ENCODE results near the gene DSG3. TPM values are rescaled to one million over a fixed set of nuclear protein-coding genes. Genes with fewer than 3 reads are reported as not detected.
"Not testable (repeated sequence)": the region's sequence is repeated elsewhere in the genome, so short reads cannot be mapped to it uniquely, and the experiment has no call there.

DSG3 gene
- total RNA-seq, 6 donors from 2014 or later, result not detected

DNA sequence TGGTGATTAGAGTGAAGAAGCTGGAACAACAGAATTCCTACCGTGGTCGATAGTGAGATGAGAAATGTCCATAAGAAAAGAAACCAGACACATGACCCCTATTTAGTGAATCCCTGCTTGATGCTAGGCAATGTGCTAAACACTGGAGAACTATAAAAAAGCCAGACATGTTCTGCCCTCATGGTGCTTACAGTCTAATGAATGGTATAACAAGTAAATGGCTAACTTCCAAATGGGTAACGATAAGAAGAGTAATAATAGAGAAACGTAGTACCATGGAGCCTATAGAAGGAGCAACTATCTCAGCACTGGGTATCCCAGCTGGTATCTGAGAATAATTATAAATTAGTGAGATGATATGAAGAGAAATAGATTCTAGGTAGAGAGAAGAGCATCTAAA lies 55.5 kb downstream of the DSG3 start:
- H3K9me3 ChIP-seq, result no peaks in the 10 kb centered on the region
- H3K36me3 ChIP-seq, result no peaks in the 10 kb centered on the region
- no peak for ATAC-seq (ENCODE audit: low FRiP score in 2 of 2)
- WGBS, 2 donors, result 94 to 97% methylated on average over 4 of the region's 4 CpGs
- H3K27ac ChIP-seq, result no peak overlapping the region
- no peak overlapping the region for H3K4me3 ChIP-seq
- peaks cover 0 to 5% (median 2%) of the 10 kb centered on the region in 4 donors for H3K27me3 ChIP-seq
- TF ChIP-seq POLR2AphosphoS5 (IDR thresholded peaks at IDR 0.05), result no peak
- TF ChIP-seq POLR2A (IDR thresholded peaks at IDR 0.05), result no peak
- TF ChIP-seq, protein P1, sequence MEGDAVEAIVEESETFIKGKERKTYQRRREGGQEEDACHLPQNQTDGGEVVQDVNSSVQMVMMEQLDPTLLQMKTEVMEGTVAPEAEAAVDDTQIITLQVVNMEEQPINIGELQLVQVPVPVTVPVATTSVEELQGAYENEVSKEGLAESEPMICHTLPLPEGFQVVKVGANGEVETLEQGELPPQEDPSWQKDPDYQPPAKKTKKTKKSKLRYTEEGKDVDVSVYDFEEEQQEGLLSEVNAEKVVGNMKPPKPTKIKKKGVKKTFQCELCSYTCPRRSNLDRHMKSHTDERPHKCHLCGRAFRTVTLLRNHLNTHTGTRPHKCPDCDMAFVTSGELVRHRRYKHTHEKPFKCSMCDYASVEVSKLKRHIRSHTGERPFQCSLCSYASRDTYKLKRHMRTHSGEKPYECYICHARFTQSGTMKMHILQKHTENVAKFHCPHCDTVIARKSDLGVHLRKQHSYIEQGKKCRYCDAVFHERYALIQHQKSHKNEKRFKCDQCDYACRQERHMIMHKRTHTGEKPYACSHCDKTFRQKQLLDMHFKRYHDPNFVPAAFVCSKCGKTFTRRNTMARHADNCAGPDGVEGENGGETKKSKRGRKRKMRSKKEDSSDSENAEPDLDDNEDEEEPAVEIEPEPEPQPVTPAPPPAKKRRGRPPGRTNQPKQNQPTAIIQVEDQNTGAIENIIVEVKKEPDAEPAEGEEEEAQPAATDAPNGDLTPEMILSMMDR (IDR thresholded peaks at IDR 0.05), result no peak
- no peak for TF ChIP-seq EP300 (IDR thresholded peaks at IDR 0.05)
- no peak for DNase-seq
- H3K4me1 ChIP-seq, result peaks cover 4 to 10% (median 5%) of the 10 kb centered on the region in 4 donors

DNA sequence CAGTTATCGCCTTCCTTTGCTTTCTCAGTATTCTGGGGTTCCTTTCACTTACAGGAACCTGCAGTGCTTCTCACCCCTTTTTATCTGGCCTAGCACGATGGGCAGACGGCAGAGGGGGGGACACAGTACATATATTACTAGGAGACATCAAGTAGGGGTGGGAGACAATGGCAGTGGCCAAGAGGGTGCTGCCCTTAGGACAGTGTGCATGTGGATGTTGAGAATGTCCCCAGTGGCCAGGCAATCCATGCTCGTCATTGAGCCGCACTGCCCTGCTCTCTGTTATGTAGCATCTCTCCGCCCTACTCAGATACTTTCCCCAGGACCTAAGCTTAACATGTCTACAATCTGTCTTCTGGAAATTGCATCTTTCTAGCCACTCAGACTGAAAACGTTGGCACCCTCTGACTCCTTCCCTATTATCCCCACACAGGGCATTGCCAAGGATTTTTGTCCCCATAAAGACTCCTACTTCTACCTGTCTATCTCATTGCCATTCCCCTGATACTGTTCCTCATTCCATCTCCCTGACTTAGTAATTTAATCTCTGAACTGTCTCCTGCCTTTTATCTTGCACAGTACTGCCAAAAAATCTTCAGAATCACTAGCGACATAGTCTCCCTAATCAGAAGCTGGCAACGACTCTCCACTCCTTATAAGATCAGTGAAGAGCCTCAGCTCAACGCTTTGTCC lies 57.1 kb downstream of the DSG3 start:
- WGBS, 2 donors, result 70 to 75% methylated on average over 10 of the region's 10 CpGs
- no peaks in the 10 kb centered on the region for H3K27me3 ChIP-seq
- H3K27ac ChIP-seq, result no peak overlapping the region
- no peaks in the 10 kb centered on the region for H3K4me1 ChIP-seq
- no peaks in the 10 kb centered on the region for H3K36me3 ChIP-seq
- DNase-seq (no peak), ATAC-seq (ENCODE audit: low FRiP score in 2 of 2) (peak in 1 of 2 donors; percentile 17)
- H3K4me3 ChIP-seq, result no peak overlapping the region
- H3K9me3 ChIP-seq, result no peaks in the 10 kb centered on the region
- no peak for TF ChIP-seq EP300 (IDR thresholded peaks at IDR 0.05)
- TF ChIP-seq, protein P1 (IDR thresholded peaks at IDR 0.05), result no peak
- TF ChIP-seq POLR2A (IDR thresholded peaks at IDR 0.05), result no peak
- TF ChIP-seq POLR2AphosphoS5 (IDR thresholded peaks at IDR 0.05), result no peak

DNA sequence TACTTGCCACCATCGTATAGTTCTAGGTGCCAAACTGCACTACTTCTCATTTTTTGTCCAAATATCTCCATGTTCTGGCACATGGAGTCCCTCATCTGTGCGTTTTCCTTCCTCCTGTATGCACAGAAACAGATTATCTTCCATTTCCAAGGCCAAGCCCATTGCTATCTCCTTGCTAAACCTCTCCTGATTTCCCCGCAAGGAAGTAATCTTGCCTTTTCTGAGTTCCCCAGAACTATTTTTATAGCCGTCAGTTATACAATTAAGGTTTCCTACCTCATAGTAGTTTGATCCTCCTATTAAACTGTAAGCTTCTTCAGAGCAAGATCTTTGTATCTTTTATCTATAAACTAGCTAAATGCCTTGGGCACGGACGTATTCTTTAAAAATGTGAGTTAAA lies 57.6 kb downstream of the DSG3 start:
- no peaks in the 10 kb centered on the region for H3K4me1 ChIP-seq
- H3K27ac ChIP-seq, result no peak overlapping the region
- WGBS, 2 donors, result 62 to 68% methylated on average over 6 of the region's 6 CpGs
- H3K27me3 ChIP-seq, result no peaks in the 10 kb centered on the region
- H3K4me3 ChIP-seq, result no peak overlapping the region
- H3K9me3 ChIP-seq, result no peaks in the 10 kb centered on the region
- DNase-seq (no peak), ATAC-seq (ENCODE audit: low FRiP score in 2 of 2) (no peak)
- no peaks in the 10 kb centered on the region for H3K36me3 ChIP-seq
- TF ChIP-seq POLR2A (IDR thresholded peaks at IDR 0.05), result no peak
- no peak for TF ChIP-seq EP300 (IDR thresholded peaks at IDR 0.05)
- TF ChIP-seq POLR2AphosphoS5 (IDR thresholded peaks at IDR 0.05), result no peak
- TF ChIP-seq, protein P1 (IDR thresholded peaks at IDR 0.05), result no peak

DNA sequence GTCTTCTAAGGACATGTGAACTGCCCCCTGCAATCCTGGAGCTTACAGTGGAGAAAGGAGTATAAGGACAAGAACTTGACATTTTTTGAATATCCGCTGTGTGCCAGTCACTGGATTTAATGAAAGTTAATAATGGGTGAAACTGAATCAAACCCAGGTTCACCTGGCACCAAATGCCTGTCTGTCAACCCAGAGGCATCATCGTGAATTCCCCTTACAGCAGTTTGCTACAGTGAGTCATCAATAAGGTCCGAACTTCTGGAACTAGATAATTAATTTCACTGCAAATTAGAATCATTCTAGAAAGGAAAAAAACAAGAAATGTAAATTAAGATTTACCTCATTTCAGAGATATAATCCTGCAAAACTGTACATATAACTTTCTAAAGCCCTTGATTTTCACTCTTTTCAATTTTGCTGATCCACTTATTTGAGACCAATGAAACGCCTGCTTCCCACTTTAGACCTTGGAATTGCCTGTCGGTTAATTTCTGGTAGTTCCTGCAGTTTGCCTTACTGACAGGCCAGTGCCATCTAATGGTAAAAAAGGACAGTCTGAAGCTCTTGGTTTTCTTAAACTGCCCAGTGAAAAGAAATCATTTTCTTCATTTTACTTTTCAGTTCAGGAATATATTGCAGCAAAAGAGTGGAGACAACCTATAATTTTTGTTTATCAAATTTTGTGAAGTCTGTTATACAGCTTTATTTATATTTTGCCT lies 58.6 kb downstream of the DSG3 start:
- H3K4me1 ChIP-seq, result no peaks in the 10 kb centered on the region
- no peaks in the 10 kb centered on the region for H3K9me3 ChIP-seq
- TF ChIP-seq EP300 (IDR thresholded peaks at IDR 0.05) (no peak), POLR2AphosphoS5 (IDR thresholded peaks at IDR 0.05) (no peak), POLR2A (IDR thresholded peaks at IDR 0.05) (no peak)
- TF ChIP-seq, protein P1 (IDR thresholded peaks at IDR 0.05), result no peak
- 71 to 75% methylated on average over 5 of the region's 5 CpGs for WGBS, 2 donors
- DNase-seq (no peak), ATAC-seq (ENCODE audit: low FRiP score in 2 of 2) (no peak)
- no peaks in the 10 kb centered on the region for H3K36me3 ChIP-seq
- no peak overlapping the region for H3K27ac ChIP-seq
- H3K27me3 ChIP-seq, result no peaks in the 10 kb centered on the region
- H3K4me3 ChIP-seq, result no peak overlapping the region

DNA sequence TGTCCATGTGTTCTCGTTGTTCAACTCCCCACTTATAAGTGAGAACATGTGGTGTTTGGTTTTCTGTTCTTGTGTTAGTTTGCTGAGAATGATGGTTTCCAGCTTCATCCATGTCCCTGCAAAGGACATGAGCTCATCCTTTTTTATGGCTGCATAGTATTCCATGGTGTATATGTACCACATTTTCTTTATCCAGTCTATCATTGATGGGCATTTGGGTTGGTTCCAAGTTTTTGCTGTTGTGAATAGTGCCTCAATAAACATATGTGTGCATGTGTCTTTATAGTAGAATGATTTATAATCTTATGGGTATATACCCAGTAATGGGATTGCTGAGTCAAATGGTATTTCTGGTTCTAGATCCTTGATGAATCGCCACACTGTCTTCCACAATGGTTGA lies 59.6 kb downstream of the DSG3 start:
- H3K27ac ChIP-seq; H3K4me3 ChIP-seq; H3K36me3 ChIP-seq; H3K27me3 ChIP-seq; H3K9me3 ChIP-seq; H3K4me1 ChIP-seq; DNase-seq; ATAC-seq (ENCODE audit: low FRiP score in 2 of 2): not testable (repeated sequence)
- 96 to 98% methylated on average over 2 of the region's 2 CpGs for WGBS, 2 donors

Data from upper lobe of left lung (tissue), 6 donors.